Measurements from ENCODE around the gene MBP.

GRCh38 chr18:77086034-77086433 is 46.5 kb downstream of the MBP start:
- TF ChIP-seq CTCF (IDR thresholded peaks at IDR 0.05; ENCODE audit: low read depth, low read length) (no peak), MAX (IDR thresholded peaks at IDR 0.05; ENCODE audit: low read depth, low read length) (no peak), POLR2A (IDR thresholded peaks at IDR 0.05; ENCODE audit: extremely low read depth, insufficient read length) (no peak), MYC (IDR thresholded peaks at IDR 0.05; ENCODE audit: low read depth, low read length) (no peak)
